GM12801 (cell line): Measurements from ENCODE around the gene SRXN1.

Experiments used
- TF ChIP-seq, protein P1 (sequence below): IDR thresholded peaks from one replicate; pipeline ENCODE4 v1.5.1; 2011; ENCODE audit warnings: control low read depth; ENCODE audit not compliant: insufficient read length; ENCODE audit errors: extremely low read depth

Gene SRXN1

DNA sequence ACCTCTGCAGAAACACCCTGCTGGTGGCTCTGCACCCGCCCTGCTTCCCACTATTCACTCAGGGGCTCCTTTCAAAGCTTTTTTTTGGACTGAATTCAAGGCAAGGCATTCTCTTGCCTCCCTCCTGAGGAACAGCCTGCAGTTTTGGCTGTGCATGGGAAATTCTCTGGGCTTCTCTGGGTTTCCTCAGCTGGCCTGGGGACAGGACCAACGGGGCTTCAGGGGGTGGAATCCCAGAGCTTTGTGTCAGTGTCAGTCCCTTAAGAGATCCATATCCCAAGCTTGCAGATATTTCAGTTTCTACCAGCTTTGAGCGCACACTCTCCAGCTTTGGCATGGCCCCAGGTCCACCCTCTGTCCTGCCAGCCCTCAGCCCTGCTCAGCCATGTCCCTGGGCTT lies 20.6 kb upstream of the SRXN1 start:
- TF ChIP-seq, protein P1, sequence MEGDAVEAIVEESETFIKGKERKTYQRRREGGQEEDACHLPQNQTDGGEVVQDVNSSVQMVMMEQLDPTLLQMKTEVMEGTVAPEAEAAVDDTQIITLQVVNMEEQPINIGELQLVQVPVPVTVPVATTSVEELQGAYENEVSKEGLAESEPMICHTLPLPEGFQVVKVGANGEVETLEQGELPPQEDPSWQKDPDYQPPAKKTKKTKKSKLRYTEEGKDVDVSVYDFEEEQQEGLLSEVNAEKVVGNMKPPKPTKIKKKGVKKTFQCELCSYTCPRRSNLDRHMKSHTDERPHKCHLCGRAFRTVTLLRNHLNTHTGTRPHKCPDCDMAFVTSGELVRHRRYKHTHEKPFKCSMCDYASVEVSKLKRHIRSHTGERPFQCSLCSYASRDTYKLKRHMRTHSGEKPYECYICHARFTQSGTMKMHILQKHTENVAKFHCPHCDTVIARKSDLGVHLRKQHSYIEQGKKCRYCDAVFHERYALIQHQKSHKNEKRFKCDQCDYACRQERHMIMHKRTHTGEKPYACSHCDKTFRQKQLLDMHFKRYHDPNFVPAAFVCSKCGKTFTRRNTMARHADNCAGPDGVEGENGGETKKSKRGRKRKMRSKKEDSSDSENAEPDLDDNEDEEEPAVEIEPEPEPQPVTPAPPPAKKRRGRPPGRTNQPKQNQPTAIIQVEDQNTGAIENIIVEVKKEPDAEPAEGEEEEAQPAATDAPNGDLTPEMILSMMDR, result no peak

DNA sequence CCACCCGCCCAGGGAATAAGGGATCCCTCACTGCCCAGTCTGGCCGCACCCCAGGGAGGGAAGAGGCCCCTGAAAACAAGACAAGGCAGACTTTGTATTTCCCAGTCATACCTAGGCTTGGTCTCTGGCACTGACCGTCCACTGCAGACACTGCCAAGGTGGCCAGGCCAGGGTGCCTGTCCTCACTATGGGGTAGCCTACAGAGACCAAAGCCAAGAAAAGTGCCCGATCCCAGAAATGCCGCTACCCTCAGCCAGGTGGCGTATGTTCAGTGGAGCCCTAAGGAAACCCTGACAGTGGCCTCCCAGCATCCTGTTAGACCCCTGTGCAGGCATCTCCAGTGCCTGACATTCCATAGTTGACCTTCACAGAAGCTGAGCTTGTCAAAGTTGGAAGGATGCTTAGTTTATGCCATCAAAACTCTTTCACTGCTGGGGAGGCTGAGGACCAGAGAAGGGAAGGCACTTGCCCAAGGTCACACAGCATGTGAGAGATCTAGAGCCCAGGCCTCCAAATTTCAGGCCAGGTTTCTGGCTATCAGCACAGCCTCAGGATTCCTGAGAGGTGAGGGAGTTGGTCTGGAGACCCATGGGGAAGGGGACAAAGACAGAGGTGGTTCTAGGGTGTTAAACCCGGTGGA lies 20.1 kb upstream of the SRXN1 start:
- TF ChIP-seq, protein P1, result no peak

DNA sequence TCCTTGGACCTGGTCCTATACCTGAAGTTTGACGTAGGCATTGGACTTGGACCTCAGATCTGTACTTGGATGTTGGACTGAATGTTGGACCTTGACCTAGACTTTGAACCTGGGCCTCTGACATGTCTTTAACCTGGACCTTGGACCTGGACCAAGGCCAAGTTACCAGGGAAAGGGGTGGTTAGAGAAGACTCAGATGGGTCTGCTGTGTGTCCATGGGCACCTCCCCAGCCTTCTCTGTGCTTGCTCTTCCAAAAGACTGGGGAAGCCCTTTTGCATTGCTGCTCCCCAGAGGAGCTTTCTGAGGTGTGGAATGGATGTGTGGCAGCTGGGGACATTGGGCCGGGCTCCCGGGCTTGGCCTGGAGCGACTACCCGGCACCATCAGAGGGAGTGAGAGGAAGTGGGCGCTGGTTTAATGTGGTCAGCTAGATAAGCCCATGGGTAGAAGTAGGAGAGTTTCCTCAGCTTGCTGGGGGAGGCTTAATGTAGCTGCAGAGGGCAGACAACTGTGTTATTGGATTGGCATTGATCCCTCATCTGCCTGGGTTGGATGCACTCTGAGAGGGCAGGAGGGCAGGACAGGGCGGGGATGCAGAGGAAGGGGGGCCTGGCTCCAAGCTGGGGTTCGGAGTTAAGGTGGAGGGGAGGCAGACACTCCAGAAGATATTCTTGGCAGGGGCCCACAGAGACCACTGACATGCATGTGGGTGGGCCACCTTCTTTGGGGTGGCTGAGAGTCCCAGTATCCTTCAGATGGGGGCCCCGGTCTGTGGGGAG lies 18.4 kb upstream of the SRXN1 start:
- TF ChIP-seq, protein P1, result no peak

DNA sequence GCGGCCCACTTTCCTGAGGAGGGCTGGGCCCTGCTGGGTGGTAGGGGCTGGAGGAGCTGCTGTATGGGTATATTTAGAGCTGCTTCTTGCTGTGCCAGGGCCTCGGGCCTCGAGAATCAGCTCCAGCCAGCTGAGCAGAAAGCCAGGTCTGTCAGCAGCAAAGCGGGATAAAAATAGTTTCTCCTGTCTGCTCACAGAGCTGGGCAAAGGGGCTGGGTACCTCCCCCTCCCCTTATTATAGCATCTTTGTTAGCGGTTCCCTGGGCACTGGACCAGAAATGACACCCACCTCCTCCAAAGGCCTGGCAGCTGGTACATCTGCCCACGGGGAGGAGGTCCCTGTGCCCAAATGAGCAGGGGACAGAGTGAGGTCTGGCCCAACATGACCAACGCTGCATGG lies 16.6 kb upstream of the SRXN1 start:
- TF ChIP-seq, protein P1, result no peak

DNA sequence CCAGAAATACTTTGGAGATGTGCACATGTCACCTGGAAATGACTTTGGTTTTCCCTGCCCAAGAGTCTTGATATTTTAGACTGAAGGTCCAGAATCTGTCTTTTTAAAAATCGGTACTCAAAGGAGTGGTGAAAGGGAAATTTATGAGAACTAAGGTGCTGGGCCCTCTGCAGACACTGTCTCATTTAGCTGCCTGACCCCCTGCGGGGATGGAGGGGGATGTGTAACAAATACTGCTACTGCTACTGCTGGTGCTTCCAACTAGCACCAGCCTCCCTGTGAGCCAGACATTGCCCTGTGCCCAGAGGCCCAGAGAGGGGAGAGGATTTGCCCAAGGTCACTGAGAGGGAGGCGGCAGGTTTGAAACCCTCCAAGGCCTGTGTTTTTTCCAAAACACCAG lies 15.6 kb upstream of the SRXN1 start:
- TF ChIP-seq, protein P1, result no peak

DNA sequence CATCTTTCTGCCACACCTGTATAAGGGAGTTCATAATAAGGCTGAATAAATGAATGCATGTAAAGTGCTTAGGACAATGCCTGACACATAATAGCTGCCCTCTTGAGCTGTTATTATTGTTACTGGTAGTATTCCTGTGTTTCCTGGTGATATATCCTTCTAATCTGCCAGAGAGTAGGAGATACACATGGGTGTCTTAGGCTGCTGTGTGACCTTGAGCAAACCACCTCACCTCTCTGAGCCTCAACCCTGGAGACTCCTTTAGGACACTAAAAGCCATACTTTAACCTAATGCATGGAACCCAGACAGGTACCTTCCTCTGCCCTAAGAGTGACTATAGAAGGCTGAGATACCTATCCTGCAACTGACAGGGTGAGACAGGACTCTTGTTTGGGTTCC lies 15.1 kb upstream of the SRXN1 start:
- TF ChIP-seq, protein P1, result no peak

DNA sequence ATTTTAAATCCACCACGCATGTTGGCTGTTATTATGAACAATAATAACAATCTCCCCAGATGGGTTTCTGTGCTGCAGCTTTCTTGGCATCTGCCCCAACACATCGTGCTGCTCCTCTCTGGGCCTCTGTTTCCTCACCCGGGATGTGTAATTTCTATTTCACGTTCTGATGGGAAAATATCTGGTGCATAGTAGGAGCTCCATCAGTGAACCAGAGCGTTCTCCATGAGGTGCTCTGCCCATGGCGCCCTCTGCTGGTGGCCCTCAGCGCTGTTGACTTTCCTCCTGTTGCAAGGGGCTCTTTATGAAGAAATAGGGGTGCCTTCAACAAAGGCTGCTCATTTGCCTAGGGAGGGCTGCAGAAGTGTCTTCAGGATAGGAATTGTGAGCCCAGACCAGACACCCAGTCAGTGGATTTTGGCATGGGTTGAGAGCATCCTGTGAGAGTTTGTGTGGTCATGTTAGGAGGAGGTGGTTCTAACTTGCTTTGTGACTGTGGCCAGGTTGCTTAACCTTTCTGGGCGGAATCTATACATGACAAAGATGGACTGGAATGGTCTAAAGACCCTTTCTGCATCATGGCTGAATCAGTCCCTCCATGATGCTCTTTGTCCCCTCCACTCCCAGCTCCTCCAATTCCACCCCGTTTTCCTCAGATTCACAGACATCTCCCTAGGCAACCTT lies 14.5 kb upstream of the SRXN1 start:
- TF ChIP-seq, protein P1, result no peak
